ENCODE data around the gene NFIC.
"Not testable (repeated sequence)": the region's sequence is repeated elsewhere in the genome, so short reads cannot be mapped to it uniquely, and the experiment has no call there.

The NFIC gene

DNA sequence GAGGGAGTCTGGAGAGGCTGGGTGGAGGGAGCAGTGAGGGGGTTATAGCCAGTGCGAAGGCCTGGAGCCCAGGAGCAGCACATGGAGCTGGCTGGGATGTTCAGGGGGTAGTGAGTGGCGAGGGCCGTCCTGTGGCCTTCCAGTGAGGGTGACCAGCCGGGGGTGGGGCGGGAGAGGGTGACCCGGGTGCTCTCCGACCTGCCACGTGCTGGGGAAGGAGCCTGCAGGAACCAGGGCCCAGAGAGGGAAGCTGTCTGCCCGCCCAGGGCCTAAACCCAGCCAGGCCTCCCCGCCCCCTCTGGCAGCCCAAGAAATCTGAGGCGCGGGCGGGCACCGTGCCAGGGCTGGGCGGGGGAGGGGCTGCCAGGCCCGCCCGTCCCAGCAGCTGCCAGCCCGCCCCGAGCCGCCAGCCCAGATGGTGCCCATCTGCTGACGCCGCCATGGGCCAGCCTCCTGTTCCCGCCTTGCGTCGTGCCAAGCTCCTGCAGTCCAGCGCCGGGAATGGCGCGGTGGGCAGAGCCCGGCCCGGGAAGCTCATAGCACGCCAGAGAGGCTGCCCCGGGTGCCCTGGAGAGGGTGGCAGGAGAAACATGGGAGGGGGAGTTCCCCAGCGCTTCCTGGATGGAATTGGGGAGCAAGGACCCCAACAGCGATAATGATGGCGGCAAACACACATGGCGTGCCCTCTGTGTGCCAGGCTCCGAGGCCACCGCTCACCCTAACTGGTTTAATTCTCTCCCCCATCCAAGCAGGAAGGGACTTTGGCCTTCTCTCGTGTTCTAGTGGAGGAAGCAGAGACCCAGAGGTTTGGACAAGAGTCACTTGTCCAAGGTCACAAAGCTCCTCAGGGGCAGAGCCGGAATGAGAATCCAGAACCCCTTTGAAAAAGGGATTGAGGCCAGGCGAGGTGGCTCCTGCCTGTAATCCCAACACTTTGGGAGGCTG is 21.5 kb downstream of the NFIC start:
- DNase-seq (ENCODE audit: low read depth, low spot score) = no peak
- no peak overlapping the region for H3K4me3 ChIP-seq (ENCODE audit: low read length)

- DNase-seq (ENCODE audit: low read depth, low spot score) = no peak
- H3K4me3 ChIP-seq (ENCODE audit: low read length) = no peak overlapping the region
These were observed 23.0 kb downstream of the NFIC start for GRCh38 chr19:3389446-3389778.

DNA sequence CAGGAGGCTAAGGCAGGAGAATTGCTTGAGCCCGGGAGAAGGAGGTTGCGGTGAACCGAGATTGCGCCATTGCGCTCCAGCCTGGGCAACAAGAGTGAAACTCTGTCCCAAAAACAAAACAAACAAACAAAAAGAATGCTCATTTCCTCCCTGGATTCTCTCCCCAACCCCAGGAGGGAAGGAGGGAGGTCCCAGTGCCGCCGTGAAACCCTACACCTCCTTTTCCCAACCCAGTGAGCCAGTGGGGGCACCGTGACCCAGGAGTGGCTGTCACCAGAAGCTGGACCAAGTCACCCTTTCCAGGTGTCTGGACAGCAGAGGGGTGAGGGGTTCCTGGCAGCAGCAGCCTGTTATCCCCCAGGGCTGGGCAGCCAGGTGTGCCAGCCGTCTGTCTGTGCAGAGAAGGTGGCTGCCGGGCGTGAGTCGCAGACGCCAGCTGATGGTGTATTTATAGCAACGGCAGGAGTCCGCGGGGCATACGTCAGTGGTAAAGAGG is 23.5 kb downstream of the NFIC start:
- no peak overlapping the region for H3K4me3 ChIP-seq (ENCODE audit: low read length)
- DNase-seq (ENCODE audit: low read depth, low spot score) = no peak

- DNase-seq (ENCODE audit: low read depth, low spot score); H3K4me3 ChIP-seq (ENCODE audit: low read length): not testable (repeated sequence)
These were observed 25.5 kb downstream of the NFIC start for GRCh38 chr19:3391911-3392310.

DNA sequence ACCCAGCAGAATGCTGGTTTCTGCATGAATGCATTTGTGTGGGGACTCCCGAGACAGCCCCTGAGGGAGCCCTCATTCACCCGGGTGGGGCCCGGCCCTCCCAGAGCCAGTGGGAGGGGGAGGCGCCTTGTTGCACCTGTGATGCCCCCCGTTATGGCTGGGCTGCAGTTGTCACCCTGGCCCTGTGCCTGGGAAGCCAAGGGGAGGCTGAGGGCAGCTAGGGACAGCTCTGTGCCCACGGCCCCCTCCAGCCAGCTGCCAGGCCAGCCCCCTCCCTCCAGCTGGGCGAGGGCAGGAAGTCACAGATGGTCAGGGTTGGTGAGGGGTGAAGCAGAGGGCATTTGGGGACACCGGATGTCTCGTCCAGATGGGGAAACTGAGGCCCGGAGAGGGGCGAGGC is 26.1 kb downstream of the NFIC start:
- DNase-seq (ENCODE audit: low read depth, low spot score) = no peak
- no peak overlapping the region for H3K4me3 ChIP-seq (ENCODE audit: low read length)

DNA sequence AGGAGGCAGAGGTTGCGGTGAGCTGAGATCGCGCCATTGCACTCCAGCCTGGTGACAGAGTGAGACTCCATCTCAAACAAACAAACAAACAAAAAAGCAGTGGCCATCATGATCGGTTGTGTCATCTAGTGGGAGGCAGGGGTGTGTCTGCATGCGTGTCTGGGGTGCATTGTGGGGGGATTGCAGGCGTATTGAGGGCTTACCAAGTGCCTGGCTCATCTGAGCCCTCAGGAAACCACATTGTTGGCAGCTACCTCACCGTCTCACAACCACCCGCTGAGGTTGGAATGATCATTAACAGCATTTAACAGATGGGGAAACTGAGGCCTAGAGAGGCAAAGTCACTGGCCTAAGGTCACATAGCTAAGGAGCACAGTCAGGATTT is 30.5 kb downstream of the NFIC start:
- DNase-seq (ENCODE audit: low read depth, low spot score) = no peak

DNA sequence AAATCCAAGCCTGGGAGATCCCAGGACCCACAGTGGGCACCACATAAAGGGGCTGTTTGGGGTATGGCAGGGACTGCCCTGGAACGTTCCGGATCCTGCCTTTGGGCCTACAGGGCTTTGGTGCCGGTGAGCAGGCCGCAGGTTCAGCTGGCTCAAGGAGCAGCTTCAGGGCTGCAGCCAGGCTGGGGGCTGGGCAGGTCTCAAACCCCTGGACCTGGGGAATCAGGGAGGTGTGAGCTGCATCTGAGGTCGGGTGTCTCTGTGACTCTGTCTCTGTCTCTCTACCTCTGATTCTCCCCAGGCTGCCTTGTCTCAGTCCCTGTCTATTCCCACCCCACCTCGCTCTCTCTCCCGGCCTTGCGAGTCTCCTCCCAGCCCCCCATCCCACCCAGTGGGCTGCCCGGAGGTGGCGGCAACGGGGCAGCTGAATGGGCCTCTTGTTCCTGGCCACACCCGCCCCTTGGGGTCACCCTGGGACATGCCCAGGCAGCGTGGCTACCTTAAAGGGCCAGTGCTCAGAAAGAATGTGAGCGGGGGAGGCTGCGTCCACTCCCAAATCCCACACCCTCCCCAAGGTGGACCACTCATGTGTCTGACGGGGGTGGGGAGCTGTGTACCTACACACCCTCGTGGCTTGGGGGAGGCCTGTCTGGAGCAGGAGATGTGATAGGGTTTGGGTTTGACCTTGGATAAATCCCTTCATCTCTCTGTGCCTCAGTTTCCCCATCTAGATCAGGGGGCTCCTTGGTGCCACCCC is 31.1 kb downstream of the NFIC start:
- DNase-seq (ENCODE audit: low read depth, low spot score) = no peak
- no peak overlapping the region for H3K4me3 ChIP-seq (ENCODE audit: low read length)

More for the DNA sequence above, 30.5 kb downstream of the NFIC start:
- no peak overlapping the region for H3K4me3 ChIP-seq (ENCODE audit: low read length)

GRCh38 chr19:3398114-3398899 is 31.9 kb downstream of the NFIC start:
- no peak overlapping the region for H3K4me3 ChIP-seq (ENCODE audit: low read length)
- DNase-seq (ENCODE audit: low read depth, low spot score) = no peak

DNA sequence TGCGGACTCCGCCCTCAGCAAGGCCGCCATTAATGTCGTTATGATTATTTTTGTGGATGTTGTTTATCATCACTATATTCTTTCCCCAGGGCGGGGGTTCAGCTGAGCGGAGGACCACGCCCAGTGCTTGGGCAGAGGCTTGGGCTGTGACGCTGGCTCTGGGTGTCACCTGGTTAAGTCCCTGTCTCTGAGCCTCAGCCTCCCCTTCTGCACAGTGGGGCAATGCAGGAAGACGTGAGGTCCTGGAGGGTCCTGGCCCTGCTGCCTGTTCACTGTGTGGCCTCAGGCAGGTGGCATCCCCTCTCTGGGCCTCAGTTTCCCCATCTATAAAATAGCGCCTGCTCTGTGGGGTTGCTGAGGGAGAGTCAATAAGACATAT is 32.5 kb downstream of the NFIC start:
- H3K4me3 ChIP-seq (ENCODE audit: low read length) = no peak overlapping the region
- DNase-seq (ENCODE audit: low read depth, low spot score) = no peak

GRCh38 chr19:3399311-3399710 is 32.9 kb downstream of the NFIC start:
- H3K4me3 ChIP-seq (ENCODE audit: low read length); DNase-seq (ENCODE audit: low read depth, low spot score): not testable (repeated sequence)

GRCh38 chr19:3401004-3401768 is 34.8 kb downstream of the NFIC start:
- H3K4me3 ChIP-seq (ENCODE audit: low read length) = no peak overlapping the region
- DNase-seq (ENCODE audit: low read depth, low spot score) = no peak

- DNase-seq (ENCODE audit: low read depth, low spot score) = no peak
- H3K4me3 ChIP-seq (ENCODE audit: low read length) = no peak overlapping the region
These were observed 36.5 kb downstream of the NFIC start for GRCh38 chr19:3402631-3403443.

DNA sequence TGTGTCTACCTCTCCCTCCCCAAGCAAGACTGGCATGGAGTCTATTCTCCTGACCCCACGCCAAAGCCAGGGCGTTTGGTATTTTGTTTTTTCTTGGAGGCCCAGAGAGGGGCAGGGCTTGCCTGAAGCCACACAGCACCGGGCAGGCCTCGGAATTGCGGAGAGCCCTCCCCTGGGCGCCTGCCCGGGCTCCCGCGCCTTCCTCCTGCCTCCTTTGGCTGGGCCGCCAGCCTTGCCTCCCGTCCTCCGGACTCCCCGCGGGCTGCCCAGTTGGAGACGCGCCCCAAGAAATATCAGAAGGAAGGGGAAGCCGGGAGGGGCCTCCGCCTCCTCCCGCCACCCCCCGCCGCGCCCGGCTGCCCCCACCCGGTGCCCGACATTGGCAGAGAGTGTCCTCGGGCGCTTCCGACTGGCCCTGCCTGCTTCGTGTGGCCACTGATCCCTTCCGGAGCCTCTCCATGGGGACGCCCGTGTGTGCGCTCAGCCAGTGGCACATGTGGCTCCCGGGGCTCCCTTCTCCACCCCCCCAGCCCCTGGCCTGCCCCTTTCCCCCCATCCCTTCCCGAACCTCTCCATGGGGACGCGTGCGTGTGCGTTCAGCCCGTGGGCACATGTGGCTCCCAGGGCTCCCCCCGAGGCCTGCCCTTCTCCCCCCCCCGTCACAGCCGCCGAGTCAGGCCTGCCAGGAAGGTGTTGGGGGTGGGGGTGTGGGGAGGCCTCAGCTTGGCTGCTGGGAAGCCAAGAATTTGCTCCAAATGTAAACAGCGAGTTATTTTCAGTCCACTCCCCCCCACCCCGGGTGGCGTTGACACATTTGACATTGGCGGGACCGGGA is 37.3 kb downstream of the NFIC start:
- no peak for DNase-seq (ENCODE audit: low read depth, low spot score)
- no peak overlapping the region for H3K4me3 ChIP-seq (ENCODE audit: low read length)

- no peak overlapping the region for H3K4me3 ChIP-seq (ENCODE audit: low read length)
- DNase-seq (ENCODE audit: low read depth, low spot score) = no peak
These were observed 38.2 kb downstream of the NFIC start for GRCh38 chr19:3404324-3405260.

DNA sequence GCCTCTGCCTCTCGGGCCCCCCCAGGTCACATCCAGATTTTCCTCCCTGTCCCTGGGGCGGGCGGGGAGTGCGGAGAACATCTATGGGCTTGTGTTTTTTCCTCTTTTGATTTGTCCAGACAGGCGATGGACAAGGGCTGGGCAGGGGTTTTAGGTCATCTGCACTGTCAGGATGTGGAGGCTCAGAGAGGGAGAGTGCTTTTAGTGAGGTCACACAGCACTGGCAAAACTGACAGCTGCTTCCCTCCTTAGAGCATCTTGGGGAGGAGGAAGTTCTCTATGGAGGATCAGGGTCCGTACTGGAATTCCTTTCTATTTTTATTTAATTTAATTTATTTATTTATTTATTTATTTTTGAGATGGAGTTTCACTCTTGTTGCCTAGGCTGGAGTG is 38.9 kb downstream of the NFIC start:
- DNase-seq (ENCODE audit: low read depth, low spot score) = no peak
- no peak overlapping the region for H3K4me3 ChIP-seq (ENCODE audit: low read length)

DNA sequence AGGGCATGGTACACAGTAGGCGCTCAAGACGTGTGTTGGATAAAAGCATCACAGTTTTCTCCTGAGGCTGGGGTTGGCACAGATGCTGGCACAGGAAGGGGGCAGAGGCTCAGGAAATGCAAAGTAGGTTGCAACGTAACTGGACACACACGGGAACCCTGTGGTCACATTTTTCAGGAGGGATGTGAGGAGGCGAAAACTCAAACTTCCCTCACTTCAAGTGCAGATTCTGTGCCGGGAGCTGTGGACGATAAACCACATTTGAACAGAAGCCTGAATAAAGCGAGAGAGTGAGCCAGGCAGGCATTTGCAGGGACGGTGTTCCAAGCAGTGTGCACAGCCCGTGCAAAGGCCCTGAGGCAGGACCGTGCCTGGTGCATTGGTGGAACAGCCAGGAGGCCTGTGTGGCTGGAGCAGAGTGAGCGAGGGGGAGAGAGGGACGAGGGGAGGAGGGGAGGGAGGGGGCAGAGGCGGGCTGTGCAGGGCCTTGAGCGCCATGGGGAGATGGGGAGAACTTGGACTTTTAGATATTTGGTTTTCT is 40.3 kb downstream of the NFIC start:
- H3K4me3 ChIP-seq (ENCODE audit: low read length) = no peak overlapping the region
- no peak for DNase-seq (ENCODE audit: low read depth, low spot score)
